ENCODE results near the gene ASB3.

GRCh38 chr2:53785366-53785765, 1.4 kb downstream of the ASB3 start:
- TF ChIP-seq CTCF (conservative IDR thresholded peaks at IDR 0.05; ENCODE audit: low read depth, low read length) (no peak), EZH2phosphoT487 (IDR thresholded peaks at IDR 0.05; ENCODE audit: borderline replicate concordance, low read length) (no peak)

Data from PC-3 (cell line).